Adrenal gland (tissue), 5 donors: ENCODE results near the gene APBA2.

Experiments used
- POLR2A ChIP-seq, 2 donors: fragments of 450-650 bp; IDR thresholded peaks; one replicate each; pipeline ENCODE4 v1.6.1; 2017; ENCODE audit warnings: antibody characterized with exemption in 2 of 2, mild to moderate bottlenecking in 2 of 2, moderate library complexity in 1 of 2
- TF ChIP-seq, protein P1 (sequence below), 6 experiments: fragments of 450-650 bp in 4 of 6; fragments of 200-600 bp in 2 of 6; sonication (generic) in 1 of 6; IDR thresholded peaks; 1 replicate in 5 of 6; 2 replicates in 1 of 6; pipeline versions ENCODE4 v1.5.1 to v1.8.0; 2016 to 2021; ENCODE audit warnings: antibody characterized with exemption in 6 of 6, mild to moderate bottlenecking in 2 of 6, moderate library complexity in 1 of 6
- donor health status: DM: no; HTN: no; CAD: no.

- TF ChIP-seq, protein P1, sequence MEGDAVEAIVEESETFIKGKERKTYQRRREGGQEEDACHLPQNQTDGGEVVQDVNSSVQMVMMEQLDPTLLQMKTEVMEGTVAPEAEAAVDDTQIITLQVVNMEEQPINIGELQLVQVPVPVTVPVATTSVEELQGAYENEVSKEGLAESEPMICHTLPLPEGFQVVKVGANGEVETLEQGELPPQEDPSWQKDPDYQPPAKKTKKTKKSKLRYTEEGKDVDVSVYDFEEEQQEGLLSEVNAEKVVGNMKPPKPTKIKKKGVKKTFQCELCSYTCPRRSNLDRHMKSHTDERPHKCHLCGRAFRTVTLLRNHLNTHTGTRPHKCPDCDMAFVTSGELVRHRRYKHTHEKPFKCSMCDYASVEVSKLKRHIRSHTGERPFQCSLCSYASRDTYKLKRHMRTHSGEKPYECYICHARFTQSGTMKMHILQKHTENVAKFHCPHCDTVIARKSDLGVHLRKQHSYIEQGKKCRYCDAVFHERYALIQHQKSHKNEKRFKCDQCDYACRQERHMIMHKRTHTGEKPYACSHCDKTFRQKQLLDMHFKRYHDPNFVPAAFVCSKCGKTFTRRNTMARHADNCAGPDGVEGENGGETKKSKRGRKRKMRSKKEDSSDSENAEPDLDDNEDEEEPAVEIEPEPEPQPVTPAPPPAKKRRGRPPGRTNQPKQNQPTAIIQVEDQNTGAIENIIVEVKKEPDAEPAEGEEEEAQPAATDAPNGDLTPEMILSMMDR (IDR thresholded peaks at IDR 0.05) = no peak
- TF ChIP-seq POLR2A (IDR thresholded peaks at IDR 0.05) = no peak
Observed at GRCh38 chr15:29135309-29135657, 249.5 kb downstream of the APBA2 start.
